T-helper 9 cell (primary cell): Measurements from ENCODE around the gene GSTT2.

ENCODE experiments used
- DNase-seq: peaks from one replicate; pipeline ENCODE4 v3.0.0-alpha.2; 2020

The GSTT2 gene

DNA sequence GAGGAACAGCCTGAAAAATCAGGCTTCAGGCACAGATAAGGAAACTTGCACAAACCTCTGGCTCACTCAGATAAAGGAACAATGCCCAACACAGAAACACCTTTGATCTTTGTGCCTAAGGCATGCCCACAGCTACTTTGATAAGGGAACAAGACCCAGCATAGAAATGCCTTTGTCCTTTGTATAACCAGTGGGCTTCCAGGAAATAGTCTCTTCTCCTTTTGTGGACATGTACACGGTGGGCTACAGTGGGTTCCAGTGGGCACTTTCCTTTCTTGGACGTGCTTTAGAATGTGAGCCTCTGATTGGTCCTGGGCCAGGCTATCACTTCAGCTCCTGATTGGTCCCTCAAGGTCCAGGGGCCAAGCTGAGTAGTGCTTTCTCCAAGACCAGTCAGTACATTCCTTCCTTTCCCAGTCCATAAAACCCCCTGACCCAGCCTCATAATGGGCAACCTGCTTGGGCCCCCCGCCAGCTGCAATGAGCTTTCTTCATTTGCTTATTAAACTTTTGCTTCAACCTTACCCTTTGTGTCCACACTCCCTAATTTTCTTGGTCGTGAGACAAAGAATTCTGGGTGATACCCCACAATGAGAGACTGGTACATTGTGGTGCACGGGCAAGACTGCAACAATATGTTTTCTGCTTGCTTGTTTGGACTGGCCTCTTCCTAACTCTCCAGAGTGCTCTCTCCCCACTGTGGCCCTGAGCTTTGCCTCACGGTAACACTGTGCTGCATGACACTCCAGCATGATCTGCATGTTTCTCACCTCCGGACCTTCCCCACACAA, 29.5 kb downstream of the GSTT2 start:
- no peak for DNase-seq

GRCh38 chr22:24010018-24010391, 30.1 kb downstream of the GSTT2 start:
- no peak for DNase-seq

DNA sequence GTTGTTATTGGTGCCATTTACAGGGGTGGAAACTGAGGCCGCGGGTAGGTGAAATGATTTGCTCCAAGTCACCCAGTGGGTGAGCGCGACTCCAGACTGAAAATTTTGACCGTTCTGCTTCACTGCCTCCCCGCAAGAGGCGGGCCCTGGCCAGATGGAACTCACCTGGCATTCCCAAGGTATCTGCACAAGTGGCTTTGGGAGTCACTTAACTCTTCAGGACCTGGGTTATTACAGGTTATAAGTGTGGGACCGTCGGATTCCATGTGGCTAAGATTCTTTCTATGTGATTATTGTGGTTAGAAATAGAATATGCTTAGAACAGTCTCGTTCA, 31.8 kb downstream of the GSTT2 start:
- no peak for DNase-seq

- DNase-seq: no peak
Measured at GRCh38 chr22:24016156-24016555, 36.2 kb downstream of the GSTT2 start.

DNA sequence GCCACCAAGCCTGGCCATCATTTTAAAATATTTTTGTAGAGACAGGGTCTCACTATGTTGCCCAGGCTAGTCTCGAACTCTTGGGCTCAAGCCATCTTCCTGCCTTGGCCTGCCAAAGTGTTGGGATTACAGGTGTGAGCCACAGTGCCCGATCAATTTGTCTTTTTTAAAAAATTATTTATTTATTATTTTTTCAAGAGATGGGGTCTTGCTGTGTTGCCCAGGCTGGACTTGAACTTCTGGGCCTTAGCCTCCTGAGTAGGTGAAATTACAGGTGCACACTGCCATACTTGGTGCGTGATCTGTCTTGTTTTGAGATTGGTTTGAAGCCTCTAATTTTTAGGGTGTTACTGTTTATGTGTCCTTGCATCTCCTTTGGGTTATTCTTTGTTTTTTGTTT, 41.4 kb downstream of the GSTT2 start:
- no peak for DNase-seq

DNA sequence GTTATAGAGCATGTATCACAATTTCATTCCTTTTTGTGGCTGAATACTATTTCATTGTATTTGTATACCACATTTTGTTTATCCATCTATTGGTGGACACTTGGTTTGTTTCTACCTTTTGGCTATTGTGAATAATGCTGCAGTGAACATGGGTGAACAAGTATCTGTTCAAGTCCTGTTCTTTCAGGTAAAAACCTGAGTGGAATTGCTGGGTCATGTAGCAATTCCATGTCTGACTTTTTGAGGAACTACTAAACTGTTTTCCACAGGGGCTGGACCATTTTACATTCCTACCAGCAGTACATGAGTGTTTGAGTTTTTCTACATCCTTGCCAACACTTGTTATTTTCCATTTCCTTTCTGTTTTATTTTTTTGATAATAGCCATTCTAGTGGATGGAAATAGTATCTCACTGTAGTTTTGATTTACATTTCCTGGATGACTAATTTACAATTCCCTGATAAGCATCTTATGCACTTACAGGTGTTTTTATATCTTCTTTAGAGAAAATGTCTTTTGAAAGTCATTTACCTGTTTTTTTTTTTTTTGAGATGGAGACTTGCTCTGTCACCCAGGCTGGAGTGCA, 43.4 kb downstream of the GSTT2 start:
- no peak for DNase-seq

DNA sequence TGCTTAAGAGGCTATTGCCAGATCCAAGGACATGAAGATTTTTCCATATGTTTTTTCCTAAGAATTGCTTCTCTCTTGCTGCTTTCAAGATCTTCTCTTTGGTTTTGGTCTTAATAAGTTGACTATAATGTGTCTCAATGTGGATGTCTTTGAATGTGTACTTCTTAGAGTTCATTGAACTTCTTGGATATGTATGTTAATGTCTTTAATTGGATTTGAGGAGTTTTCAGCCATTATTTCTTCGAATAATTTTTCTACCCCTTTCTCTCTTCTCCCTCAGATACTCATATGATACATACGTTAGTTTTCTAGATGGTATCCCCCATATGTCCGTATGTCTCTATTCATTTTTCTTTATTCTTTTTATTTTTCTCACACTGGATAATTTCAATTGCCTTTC, 44.4 kb downstream of the GSTT2 start:
- no peak for DNase-seq

GRCh38 chr22:24025475-24025874, 45.5 kb downstream of the GSTT2 start:
- no peak for DNase-seq

GRCh38 chr22:24026056-24026455, 46.1 kb downstream of the GSTT2 start:
- no peak for DNase-seq

DNA sequence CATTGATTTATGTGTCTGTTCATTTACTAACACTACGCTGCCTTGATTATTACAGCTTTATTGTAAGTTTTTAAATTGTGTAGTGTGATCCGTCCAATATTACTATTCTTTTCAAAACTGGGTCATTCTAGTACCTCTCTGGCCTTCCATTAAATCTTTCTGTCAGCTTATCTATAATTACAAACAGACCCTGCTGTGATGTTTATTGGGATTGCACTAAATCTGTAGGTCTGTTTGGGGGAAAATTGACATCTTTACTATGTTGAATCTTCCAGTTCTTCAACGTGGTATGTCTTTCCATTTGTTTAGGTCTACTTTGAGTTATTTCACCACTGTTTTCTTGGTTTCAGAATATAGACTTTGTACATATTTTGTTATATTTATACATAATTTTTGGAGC, 46.8 kb downstream of the GSTT2 start:
- no peak for DNase-seq

GRCh38 chr22:24027389-24027975, 47.5 kb downstream of the GSTT2 start:
- DNase-seq: no peak

GRCh38 chr22:24027991-24028390, 48.1 kb downstream of the GSTT2 start:
- no peak for DNase-seq

DNA sequence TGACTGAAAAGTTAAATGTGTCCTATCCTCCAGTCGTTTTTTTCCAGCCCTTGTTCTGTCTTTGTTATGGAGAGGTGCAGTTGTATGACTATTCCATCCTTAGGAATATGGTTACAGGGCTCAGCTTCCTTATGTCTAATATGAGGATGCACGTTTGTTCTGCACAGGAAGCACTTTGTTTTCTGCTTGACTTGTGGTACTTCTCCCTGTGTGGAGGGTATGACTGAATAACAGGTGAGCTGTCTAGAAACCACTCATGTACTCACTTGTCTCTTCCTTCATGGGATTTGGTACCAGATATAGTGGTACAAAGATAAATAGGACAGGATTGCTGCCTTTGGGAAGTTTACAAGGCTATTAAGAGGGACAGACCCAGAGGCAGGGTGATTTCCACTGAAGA, 48.6 kb downstream of the GSTT2 start:
- no peak for DNase-seq

- DNase-seq: no peak
Measured at GRCh38 chr22:24029304-24029703, 49.4 kb downstream of the GSTT2 start.

DNA sequence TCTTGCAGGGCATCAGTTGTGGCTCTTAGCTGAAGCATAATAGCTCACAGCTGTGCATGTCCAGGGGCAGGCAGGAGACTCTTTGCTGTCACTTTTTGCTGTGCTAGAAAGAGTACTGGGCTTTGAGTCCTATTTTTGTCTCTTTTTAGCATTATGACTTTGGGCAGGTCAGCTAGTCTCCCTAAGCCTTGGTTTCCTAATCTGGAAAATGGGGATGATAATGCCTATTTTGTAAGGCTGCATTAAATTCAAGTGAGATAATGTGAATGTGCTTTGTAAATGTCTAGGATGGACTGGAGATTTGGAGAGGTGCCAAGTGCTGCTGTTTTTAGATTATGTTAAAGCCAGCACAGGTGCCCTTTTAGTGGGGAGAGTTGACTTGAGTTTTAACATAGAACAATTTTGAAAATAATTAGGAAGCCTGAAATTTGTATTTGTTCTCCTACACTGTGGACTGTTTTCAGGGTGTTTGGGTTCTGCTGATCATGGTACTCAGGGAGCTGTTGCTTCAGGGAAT, 50.3 kb downstream of the GSTT2 start:
- no peak for DNase-seq
